MM.1S (cell line): ENCODE data around the gene ANP32D.
"Not testable (repeated sequence)": the region's sequence is repeated elsewhere in the genome, so short reads cannot be mapped to it uniquely, and the experiment has no call there.

Experiments used
- DNase-seq: peaks from one replicate; pipeline ENCODE4 v3.0.0-alpha.2; 2015
- H2AFZ ChIP-seq: fragments of 300-600 bp; sonication (generic); 2 replicates; pipeline ENCODE4 v1.6.0; 2016; ENCODE audit warnings: antibody characterized with exemption, low read length
- H3F3A ChIP-seq: fragments of 300-600 bp; sonication (generic); 2 replicates; pipeline ENCODE4 v1.6.1; 2016; ENCODE audit warnings: mild to moderate bottlenecking, antibody characterized with exemption, low read length, moderate library complexity, mixed read lengths; ENCODE audit not compliant: insufficient read depth
- H3K27ac ChIP-seq: fragments of 300-600 bp; sonication (generic); 2 replicates; pipeline ENCODE4 v1.5.1; 2016; ENCODE audit warnings: mild to moderate bottlenecking, low read length
- H3K27me3 ChIP-seq: fragments of 300-600 bp; sonication (generic); replicated peaks from 2 replicates; pipeline ENCODE4 v1.6.0; 2016; ENCODE audit warnings: low read length; ENCODE audit not compliant: insufficient read depth
- H3K36me3 ChIP-seq: fragments of 300-600 bp; sonication (generic); replicated peaks from 2 replicates; pipeline ENCODE4 v1.6.1; 2016; ENCODE audit warnings: mild to moderate bottlenecking, low read length, mixed read lengths; ENCODE audit not compliant: insufficient read depth
- H3K4me1 ChIP-seq: fragments of 300-600 bp; sonication (generic); 2 replicates; pipeline ENCODE4 v1.6.1; 2016; ENCODE audit warnings: low read length, mixed read lengths
- H3K4me2 ChIP-seq: fragments of 300-600 bp; sonication (generic); 2 replicates; pipeline ENCODE4 v1.6.0; 2016; ENCODE audit warnings: low read depth, low read length
- H3K4me3 ChIP-seq: fragments of 300-600 bp; sonication (generic); 2 replicates; pipeline ENCODE4 v1.5.1; 2016; ENCODE audit warnings: low read length, mixed read lengths
- H3K79me2 ChIP-seq: fragments of 300-600 bp; sonication (generic); 2 replicates; pipeline ENCODE4 v1.6.1; 2016; ENCODE audit warnings: mixed run types, low read length, mixed read lengths
- H3K9ac ChIP-seq: fragments of 300-600 bp; sonication (generic); 2 replicates; pipeline ENCODE4 v1.6.1; 2016; ENCODE audit warnings: low read length, mixed read lengths
- H3K9me2 ChIP-seq: fragments of 300-600 bp; sonication (generic); replicated peaks from 2 replicates; pipeline ENCODE4 v1.6.1; 2016; ENCODE audit warnings: mild to moderate bottlenecking, low read length, mixed read lengths; ENCODE audit not compliant: insufficient read depth
- H3K9me3 ChIP-seq: fragments of 300-600 bp; sonication (generic); replicated peaks from 2 replicates; pipeline ENCODE4 v1.6.1; 2016; ENCODE audit warnings: mild to moderate bottlenecking, low read length, mixed read lengths; ENCODE audit not compliant: insufficient read depth
- H4K20me1 ChIP-seq: fragments of 300-600 bp; sonication (generic); 2 replicates; pipeline ENCODE4 v1.6.1; 2016; ENCODE audit warnings: mild to moderate bottlenecking, low read length, moderate library complexity, mixed read lengths; ENCODE audit not compliant: insufficient read depth
- CTCF ChIP-seq: fragments of 300-600 bp; sonication (generic); IDR thresholded peaks from 2 replicates; pipeline ENCODE4 v1.5.1; 2016; ENCODE audit warnings: antibody characterized with exemption, low read length, mixed read lengths
- EZH2 ChIP-seq: fragments of 300-600 bp; sonication (generic); optimal IDR thresholded peaks from 2 replicates; pipeline ENCODE3; 2017; ENCODE audit warnings: low read depth, mild to moderate bottlenecking, antibody characterized with exemption, low read length, mixed read lengths
- EZH2phosphoT487 ChIP-seq: fragments of 300-600 bp; sonication (generic); IDR thresholded peaks from 2 replicates; pipeline ENCODE4 v1.6.1; 2018; ENCODE audit warnings: antibody characterized with exemption, low read length

The ANP32D gene

GRCh38 chr12:48486261-48486660 is 13.9 kb downstream of the ANP32D start:
- Histone ChIP-seq H4K20me1 (no peaks in the 10 kb centered on the region), H2AFZ (no peak overlapping the region), H3K4me3 (no peak overlapping the region), H3K9me3 (no peaks in the 10 kb centered on the region), H3K36me3 (no peaks in the 10 kb centered on the region), H3K9ac (no peak overlapping the region), H3K79me2 (no peaks in the 10 kb centered on the region), H3K9me2 (no peaks in the 10 kb centered on the region), H3K4me1 (no peaks in the 10 kb centered on the region), H3K4me2 (no peak overlapping the region), H3F3A (no peaks in the 10 kb centered on the region), H3K27me3 (no peaks in the 10 kb centered on the region), H3K27ac (no peak overlapping the region)
- TF ChIP-seq EZH2phosphoT487, result no peak
- no peak for TF ChIP-seq EZH2
- no peak for TF ChIP-seq CTCF
- DNase-seq, result no peak

GRCh38 chr12:48486679-48487078 is 14.3 kb downstream of the ANP32D start:
- no peaks in the 10 kb centered on the region for H3K9me3 ChIP-seq
- no peaks in the 10 kb centered on the region for H4K20me1 ChIP-seq
- H3K4me1 ChIP-seq, result no peaks in the 10 kb centered on the region
- H3K9ac ChIP-seq, result no peak overlapping the region
- H3K79me2 ChIP-seq, result no peaks in the 10 kb centered on the region
- H3F3A ChIP-seq, result no peaks in the 10 kb centered on the region
- H3K27me3 ChIP-seq, result no peaks in the 10 kb centered on the region
- no peaks in the 10 kb centered on the region for H3K36me3 ChIP-seq
- H2AFZ ChIP-seq, result no peak overlapping the region
- no peak overlapping the region for H3K27ac ChIP-seq
- TF ChIP-seq EZH2 (no peak), CTCF (no peak), EZH2phosphoT487 (no peak)
- H3K4me2 ChIP-seq, result no peak overlapping the region
- peak; percentile 32 for DNase-seq
- no peaks in the 10 kb centered on the region for H3K9me2 ChIP-seq
- no peak overlapping the region for H3K4me3 ChIP-seq

GRCh38 chr12:48489012-48489411 is 16.7 kb downstream of the ANP32D start:
- H3K4me3 ChIP-seq, result no peak overlapping the region
- no peaks in the 10 kb centered on the region for H3K79me2 ChIP-seq
- no peak overlapping the region for H3K9ac ChIP-seq
- H4K20me1 ChIP-seq, result no peaks in the 10 kb centered on the region
- H3F3A ChIP-seq, result no peaks in the 10 kb centered on the region
- H3K4me2 ChIP-seq, result no peak overlapping the region
- no peaks in the 10 kb centered on the region for H3K9me2 ChIP-seq
- no peak for DNase-seq
- TF ChIP-seq EZH2, result no peak
- no peak for TF ChIP-seq EZH2phosphoT487
- TF ChIP-seq CTCF, result no peak
- H3K36me3 ChIP-seq, result no peaks in the 10 kb centered on the region
- H3K4me1 ChIP-seq, result no peaks in the 10 kb centered on the region
- H3K27me3 ChIP-seq, result no peaks in the 10 kb centered on the region
- H3K9me3 ChIP-seq, result no peaks in the 10 kb centered on the region
- no peak overlapping the region for H2AFZ ChIP-seq
- no peak overlapping the region for H3K27ac ChIP-seq

- not testable (repeated sequence) for H3K4me2 ChIP-seq, H3K9me3 ChIP-seq
Measured at GRCh38 chr12:48489456-48489855, 17.1 kb downstream of the ANP32D start.

GRCh38 chr12:48500281-48500680 is 27.9 kb downstream of the ANP32D start:
- H3K27me3 ChIP-seq, H3K4me3 ChIP-seq, H3K9ac ChIP-seq, H3K79me2 ChIP-seq, H4K20me1 ChIP-seq, H3K27ac ChIP-seq, H3K9me2 ChIP-seq, H2AFZ ChIP-seq, H3K4me2 ChIP-seq, H3K36me3 ChIP-seq, DNase-seq, H3F3A ChIP-seq, H3K4me1 ChIP-seq, H3K9me3 ChIP-seq: not testable (repeated sequence)

More at GRCh38 chr12:48489456-48489855, 17.1 kb downstream of the ANP32D start:
- not testable (repeated sequence) for H3F3A ChIP-seq, H3K27me3 ChIP-seq, H4K20me1 ChIP-seq, H3K36me3 ChIP-seq, H3K9me2 ChIP-seq, H2AFZ ChIP-seq, H3K9ac ChIP-seq, H3K4me1 ChIP-seq, H3K27ac ChIP-seq, H3K4me3 ChIP-seq, DNase-seq, H3K79me2 ChIP-seq

GRCh38 chr12:48506836-48507235 is 34.5 kb downstream of the ANP32D start:
- H3F3A ChIP-seq, H3K4me2 ChIP-seq, DNase-seq, H3K36me3 ChIP-seq, H3K27me3 ChIP-seq, H2AFZ ChIP-seq, H3K4me1 ChIP-seq, H3K9me2 ChIP-seq, H4K20me1 ChIP-seq, H3K79me2 ChIP-seq, H3K9ac ChIP-seq, H3K27ac ChIP-seq, H3K4me3 ChIP-seq, H3K9me3 ChIP-seq: not testable (repeated sequence)
